NCI-H524 treated with DMSO at 0.1 percent for 48 hours (cell line): ENCODE measurements around the gene INVS.
"Not testable (repeated sequence)": the region's sequence is repeated elsewhere in the genome, so short reads cannot be mapped to it uniquely, and the experiment has no call there.

Experiments
- DNase-seq: peaks from one replicate; lab custom pipeline; 2025; lab: John Stamatoyannopoulos, UW

The INVS gene

GRCh38 chr9:100083448-100084127 lies 15.5 kb upstream of the INVS start:
- DNase-seq: peak; percentile 75

DNA sequence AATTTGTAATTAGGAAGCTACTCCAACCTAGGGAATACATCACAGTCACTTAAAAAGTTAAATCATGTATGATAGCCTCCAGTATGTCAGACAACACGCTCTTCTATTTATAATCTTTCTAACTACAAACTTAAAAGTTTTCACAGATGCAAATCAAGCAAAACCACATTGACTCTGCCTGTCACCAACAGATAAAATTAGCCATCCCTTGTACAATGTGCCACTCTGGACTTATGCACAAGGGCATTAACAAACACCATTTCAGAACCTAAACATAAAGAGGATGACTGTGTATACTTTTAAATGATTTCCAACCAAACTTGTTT lies 15.0 kb upstream of the INVS start:
- DNase-seq: no peak

DNA sequence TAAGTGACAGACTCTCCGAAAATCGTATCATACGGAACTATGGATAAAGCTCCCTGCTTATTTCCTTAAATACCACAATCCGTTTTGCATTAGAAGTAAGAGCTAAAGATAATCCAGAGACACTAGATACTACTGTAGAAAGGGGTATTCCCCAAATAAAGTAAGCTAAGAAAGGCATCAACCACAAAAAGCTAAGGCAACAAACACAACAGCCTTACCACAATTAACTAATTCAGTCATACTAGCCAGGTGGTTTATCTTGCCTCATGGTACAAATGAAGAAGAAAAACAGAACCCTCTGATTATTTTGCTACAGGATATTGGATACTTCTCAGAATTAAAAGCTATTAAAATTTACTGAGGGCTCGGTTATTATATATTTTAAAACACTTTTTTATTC lies 14.3 kb upstream of the INVS start:
- DNase-seq: no peak

- no peak for DNase-seq
Measured at GRCh38 chr9:100086097-100086635, 12.9 kb upstream of the INVS start.

DNA sequence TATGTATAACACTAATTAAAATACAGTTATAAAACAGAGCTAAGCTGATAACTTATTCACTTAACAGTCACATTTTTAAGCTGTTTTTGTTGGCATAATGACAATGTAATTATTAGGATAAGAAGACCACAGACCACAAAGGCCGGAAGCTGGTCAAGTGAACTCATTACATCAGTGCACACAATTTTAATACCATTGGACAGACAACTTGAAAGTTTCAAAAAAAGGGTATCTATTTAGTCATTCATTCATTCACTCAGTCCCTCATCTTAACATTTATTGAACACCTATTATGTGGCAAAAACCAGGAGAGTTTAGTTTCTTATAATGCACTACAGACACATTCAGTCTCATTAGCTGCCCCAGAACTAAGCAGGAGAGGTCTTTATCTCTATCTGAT lies 11.8 kb upstream of the INVS start:
- DNase-seq: no peak

- no peak for DNase-seq
Measured at GRCh38 chr9:100088202-100088601, 10.8 kb upstream of the INVS start.

GRCh38 chr9:100090880-100091279 lies 8.2 kb upstream of the INVS start:
- DNase-seq: no peak

GRCh38 chr9:100091650-100092049 lies 7.4 kb upstream of the INVS start:
- no peak for DNase-seq

- no peak for DNase-seq
Measured at GRCh38 chr9:100092066-100092465, 7.0 kb upstream of the INVS start.

DNA sequence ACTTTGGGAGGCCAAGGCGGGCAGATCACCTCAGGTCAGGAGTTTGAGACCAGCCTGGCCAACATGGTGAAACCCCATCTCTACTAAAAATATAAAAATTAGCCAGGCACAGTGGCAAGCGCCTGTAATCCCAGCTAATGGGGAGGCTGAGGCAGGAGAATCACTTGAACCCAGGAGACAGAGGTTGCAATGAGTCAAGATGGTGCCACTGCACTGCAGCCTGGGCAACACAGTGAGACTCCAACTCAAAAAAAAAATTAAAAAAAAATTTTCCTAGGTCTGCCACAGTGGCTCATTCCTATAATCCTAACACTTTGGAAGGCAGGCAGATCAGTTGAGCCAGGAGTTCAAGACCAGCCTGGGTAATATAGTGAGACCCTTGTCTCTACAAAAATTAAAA lies 4.6 kb upstream of the INVS start:
- DNase-seq: not testable (repeated sequence)

GRCh38 chr9:100096378-100096916 lies 2.6 kb upstream of the INVS start:
- DNase-seq: no peak

GRCh38 chr9:100098046-100098886 lies 777 bp upstream of the INVS start:
- DNase-seq: no peak

DNA sequence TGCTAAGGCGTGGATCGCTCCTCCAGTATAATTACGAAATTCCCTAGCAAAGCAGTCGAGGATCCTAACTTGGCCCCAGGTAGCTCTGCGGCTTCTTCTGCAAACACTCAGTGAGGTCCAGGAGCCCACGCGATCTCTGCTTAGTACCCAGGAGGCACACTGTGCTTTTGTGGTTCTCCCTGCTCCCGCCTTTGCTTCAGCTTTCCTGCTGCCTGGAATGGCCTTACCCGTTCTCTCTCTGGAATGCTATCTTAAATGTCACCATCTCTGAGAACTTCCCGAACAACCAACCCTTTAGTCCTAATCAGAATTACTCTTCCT lies 639 bp downstream of the INVS start:
- no peak for DNase-seq

GRCh38 chr9:100100146-100100667 lies 1.2 kb downstream of the INVS start:
- no peak for DNase-seq

DNA sequence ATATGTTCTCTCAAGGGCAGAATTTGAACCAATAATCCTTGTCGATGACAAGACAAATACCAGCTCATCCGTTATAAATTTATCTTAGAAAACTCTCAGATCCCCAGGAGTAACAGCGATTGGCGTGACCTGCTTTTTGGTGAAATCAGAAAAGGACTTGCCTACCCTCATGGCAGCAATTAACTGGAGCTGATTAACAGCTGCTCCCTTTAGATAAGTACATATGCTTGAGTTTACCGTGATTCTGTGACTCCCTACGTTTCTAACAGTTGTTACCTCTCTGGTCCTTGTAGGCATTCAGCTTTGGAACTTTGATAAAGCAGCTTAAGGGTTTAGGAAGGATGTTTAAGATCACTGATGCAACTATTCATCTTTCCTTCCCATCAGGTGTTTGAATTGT lies 2.6 kb downstream of the INVS start:
- DNase-seq: no peak

DNA sequence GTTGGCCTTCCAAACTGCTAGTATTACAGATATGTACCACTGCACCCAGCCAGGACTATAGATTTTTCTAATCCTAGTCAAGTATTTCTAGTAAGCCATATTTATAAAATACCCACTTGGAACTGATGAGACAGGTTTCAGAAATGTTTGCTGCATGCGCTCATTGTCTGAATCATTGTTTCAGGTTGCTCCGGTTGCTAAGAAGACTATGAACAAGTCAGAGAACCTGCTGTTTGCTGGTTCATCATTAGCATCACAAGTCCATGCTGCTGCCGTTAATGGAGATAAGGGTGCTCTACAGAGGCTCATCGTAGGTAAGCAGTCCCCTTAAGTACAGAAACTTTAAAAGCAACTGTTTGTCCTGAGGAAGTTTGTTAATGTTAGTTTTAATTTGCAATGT lies 5.3 kb downstream of the INVS start:
- no peak for DNase-seq

DNA sequence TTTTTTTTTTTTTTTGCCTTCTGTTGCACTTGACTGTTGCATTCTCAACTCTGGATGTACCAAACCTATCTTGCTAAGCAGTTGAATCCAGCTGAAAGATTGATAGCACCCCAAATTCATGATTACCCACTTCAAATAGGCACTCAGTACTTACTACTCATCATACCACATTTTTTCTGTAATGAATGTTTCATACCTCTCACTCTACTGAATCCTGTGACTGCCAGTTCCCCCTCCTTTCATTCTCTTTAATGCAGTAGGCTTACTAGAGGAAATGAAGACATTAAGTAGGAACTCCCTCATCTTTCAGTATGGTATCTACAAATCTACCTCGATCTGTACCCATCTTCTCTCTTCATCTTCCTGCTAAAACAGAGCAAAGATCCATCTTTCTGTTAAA lies 6.8 kb downstream of the INVS start:
- no peak for DNase-seq

GRCh38 chr9:100106616-100107015 lies 7.6 kb downstream of the INVS start:
- no peak for DNase-seq

- no peak for DNase-seq
Measured at GRCh38 chr9:100108559-100108958, 9.5 kb downstream of the INVS start.

GRCh38 chr9:100111235-100111634 lies 12.2 kb downstream of the INVS start:
- DNase-seq: no peak

DNA sequence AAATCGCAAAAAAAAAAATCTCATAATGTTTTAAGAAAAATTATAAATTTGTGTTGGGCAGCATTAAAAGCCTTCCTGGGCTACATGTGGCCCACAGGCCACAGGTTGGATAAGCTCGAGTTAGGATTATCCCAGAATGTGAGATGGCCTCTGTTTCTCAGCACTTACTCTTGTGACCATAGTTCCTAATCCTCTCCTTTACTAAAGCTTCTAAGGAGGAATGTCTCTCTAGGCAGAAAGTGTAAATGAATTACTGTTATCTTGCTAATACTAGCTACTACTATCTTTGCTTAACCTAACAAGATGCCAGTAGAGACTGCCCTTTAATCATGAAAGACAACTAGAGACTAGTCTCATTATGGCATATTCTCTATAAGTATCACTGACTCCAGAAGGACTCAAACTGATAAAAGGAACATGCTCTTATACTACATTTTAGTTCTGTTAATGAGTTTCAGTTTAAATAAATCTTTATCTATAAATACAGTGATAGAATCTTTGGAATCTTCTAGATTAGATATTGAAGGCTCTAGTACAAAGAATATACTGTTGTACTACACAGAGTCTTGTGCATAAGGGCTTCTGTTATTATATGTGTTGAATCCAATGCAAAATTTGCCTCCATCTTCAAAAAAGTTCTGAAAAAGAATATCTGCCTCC lies 13.8 kb downstream of the INVS start:
- no peak for DNase-seq

- no peak for DNase-seq
Measured at GRCh38 chr9:100117316-100117715, 18.3 kb downstream of the INVS start.

DNA sequence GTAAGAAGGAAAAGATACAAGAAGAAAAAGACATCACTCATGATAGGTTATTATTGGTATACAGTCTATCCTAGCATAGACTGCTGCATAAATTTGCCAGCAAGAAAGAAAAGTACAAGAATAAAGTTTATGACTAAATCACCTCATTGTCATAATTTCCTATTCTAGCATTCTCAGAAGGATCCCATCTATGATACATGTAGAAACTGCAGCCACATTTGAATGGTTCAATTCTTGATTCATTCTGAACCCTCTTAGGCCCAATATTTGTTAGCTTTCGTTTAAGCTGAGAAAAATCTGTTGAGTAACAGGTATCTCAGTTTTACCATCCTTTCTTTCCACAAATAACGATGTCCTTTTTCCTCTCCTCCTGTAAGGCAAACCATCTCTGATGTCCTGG lies 21.2 kb downstream of the INVS start:
- DNase-seq: no peak
